ENCODE results near the gene C3orf18.

Gene C3orf18

DNA sequence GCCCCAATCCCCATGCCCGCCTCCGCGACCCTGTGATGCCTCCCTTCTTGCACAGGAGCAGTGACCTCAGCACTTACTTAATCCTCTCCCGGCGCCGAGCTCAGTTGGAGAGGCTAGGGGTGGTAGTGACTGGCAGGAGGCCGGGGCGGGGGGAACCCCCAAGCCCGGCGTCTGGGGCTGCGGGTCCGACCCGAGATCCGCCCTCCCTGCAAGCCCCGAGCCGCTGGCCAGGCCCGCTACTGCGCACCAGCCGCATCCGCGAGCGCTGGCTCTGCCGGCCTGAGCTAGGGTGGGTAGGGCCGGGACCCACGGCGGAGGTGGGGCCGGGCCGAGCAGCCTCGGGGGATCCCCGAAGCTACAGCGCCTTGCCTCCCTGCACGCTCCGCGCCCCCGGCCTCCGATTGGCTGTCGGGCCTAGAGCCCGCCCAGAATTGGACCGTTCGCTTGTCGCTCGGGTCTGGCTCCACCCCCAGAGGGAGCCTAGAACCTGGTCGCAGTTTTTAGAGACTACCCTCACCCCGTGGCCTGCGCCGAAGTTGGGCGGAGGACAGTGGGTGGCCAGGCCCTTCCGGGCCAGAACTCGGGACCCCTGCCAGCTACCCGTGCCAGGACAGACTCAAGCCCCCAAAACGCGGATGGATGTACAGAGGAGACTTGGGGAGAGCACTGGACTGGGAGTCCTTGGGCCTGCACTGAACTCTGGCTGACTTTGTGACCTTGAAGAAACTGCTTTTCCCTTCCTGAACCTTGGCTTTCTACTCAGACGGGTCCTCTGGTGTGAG lies at the start of gene C3orf18:
Gene C3orf18, minus strand, starts transcription at position 362 of the 782 bp plus-strand sequence. CDS start 2,048 bp downstream, outside the sequence.
- peak; percentile 87 for DNase-seq

- DNase-seq: peak; percentile 97
Observed at GRCh38 chr3:50616770-50617095, 49.2 kb upstream of the C3orf18 start.

DNA sequence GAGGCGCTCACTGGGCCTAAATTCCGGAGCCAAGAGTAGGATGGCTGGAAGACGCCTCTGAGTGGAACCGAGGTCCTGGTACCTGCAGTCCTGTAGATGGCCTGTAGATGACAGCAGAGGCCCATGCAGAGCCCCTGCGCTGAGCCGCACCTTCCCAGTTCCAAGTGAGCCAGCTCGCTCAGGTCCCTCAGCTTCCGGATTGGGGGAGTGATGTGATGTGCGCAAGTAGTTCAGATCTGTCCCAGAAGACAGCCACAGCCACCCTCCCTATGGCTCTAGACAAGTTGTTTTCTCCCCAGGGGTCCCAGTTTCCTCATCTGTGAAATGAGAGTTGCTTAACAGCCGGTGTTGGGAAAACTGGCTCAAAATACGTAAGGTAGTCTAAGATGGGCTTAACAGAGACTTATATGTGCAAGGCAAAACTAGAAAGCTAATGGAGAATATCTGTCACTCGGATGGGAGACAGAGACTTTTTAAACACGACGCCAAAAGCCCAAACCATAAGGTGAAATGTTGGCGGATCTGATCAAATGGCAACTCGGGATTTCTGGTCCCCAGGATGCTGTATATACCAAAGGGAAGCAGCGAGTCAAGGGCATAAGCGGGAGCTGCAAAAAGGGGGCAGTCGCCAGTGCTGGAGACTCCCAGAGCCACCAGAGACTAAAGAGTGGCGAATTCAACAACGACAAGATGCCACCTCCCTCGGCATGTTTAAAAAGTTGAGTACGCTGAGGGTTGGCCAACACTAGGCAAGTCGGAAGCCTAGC lies 48.6 kb upstream of the C3orf18 start:
- peak; percentile 94 for DNase-seq

GRCh38 chr3:50615190-50615589 lies 47.6 kb upstream of the C3orf18 start:
- DNase-seq: no peak

- DNase-seq: no peak
Observed at GRCh38 chr3:50612970-50613846, 45.7 kb upstream of the C3orf18 start.

DNA sequence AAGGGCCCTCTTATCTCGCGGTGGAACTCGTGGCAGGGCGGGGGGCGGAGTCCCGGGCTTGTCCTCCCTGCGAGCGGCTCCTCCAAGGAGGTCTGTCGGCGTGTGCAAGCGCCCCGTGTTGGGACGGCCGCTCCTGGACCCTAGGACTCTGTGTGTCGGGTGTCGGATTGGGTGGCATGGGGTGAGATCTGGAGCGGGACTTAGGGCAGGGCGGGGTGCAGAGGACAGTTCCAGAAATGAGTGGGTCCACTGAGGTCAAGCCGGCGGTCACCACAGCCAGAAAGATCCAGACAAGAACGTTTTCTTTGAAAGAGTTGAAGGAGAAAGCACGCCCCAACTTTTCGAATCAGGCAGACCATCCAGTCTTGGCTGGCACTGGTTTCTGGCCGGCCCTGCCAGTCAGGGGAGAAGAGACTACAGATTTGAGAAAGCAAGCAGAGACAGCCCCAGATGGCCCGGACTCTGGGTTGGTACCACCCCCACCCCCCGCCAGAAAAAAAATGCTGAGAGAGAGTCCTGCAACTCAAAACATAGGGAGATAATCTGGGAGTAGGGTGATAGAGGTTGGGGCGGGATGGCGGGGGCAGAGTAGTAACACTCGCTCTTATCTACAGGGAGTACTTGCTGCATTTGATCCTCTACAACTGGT lies 44.8 kb upstream of the C3orf18 start:
- no peak for DNase-seq

- peak; percentile 98 for DNase-seq
Observed at GRCh38 chr3:50611464-50612233, 44.1 kb upstream of the C3orf18 start, which contains the start of gene CISH. TSS of gene CISH (minus strand) at chr3:50611774. CDS start at chr3:50611650, 124 bp downstream.

- no peak for DNase-seq
Observed at GRCh38 chr3:50610992-50611463, 43.5 kb upstream of the C3orf18 start.

GRCh38 chr3:50610181-50610971 lies 42.8 kb upstream of the C3orf18 start:
- DNase-seq: no peak

DNA sequence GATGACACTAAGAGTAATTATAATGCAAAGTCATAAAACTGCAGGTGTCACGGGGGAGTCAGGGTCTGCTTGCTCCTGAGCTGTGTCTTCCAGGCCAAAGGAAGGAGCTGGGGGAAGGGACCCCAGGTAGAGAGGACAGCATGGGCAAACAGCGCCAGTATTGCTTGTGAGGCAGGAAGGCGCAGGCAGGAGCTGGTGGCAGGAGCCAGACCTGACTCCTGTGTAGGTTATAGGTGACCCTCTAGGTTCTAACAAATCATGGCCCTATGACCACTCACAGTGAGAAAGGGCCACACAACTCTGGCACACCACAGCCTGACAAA lies 42.2 kb upstream of the C3orf18 start:
- no peak for DNase-seq

DNA sequence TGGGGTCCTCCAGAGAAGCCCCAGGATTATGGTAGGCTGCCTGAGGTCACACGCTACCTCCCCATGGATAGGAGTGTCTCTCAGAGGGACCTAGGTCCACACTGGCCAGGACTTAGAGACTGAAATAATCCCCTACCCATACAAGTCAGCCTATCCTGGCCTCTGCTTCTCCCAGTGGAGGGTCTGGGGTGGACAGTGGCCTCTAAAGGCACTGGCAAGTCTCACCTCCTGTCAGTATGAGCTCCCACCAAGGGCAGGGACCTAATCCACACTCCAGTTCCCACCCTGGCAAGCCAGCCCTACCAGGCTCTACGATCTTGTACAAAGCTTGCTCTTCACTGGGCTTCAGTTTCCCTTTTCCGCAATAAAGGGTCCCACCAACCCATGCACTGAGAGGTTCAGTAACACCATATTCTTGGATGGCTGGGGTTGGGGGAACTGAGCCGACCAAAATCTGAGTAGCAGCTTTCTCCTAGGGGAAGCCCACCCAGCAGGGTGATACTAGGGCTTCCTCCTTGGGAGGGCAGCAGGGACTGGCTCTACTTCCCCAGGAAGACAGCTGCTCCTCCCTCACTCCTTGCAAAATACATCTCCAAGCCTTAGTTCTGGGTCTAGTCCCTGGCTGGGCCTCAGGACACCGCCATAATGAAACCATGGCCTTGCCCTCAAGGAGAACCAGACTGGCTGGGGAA lies 41.7 kb upstream of the C3orf18 start:
- no peak for DNase-seq

DNA sequence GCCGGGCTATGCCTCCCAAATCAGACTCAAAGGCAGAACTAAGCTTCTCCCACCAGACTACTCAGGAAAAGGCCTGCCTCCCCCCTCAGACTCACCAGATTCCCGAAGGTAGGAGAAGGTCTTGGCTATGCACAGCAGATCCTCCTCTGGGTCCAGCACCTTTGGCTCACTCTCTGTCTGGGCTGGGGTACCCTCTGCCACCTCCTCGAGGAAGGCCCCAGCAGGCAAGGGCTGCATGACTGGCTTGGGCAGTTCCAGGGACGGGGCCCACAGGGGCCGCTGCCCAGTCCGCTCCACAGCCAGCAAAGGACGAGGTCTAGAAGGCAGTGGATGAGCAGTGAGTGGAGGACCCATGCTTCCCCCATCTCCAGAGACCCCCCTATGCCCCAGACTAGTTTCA lies 40.7 kb upstream of the C3orf18 start:
- DNase-seq: no peak

GRCh38 chr3:50607271-50608091 lies 39.9 kb upstream of the C3orf18 start:
- no peak for DNase-seq

DNA sequence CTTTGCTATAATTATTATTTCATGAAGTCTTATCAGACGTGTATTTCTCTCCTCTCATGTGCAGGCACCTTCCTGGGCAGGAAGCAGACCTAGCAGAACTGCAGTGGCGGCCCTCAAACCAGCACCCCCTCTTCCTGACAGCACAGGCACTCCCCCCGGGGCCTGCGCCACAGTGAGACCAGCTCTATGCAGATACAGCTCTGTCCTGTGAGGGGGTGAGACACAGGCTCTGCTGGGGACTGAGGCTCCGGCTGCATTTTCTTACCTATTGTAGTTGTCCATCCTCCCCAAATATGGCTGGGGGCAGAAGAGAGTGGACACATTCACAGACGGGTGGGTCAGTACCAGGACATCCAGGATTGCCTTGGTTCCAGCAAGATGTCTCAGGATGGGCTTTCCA lies 39.0 kb upstream of the C3orf18 start:
- no peak for DNase-seq

GRCh38 chr3:50605901-50606326 lies 38.4 kb upstream of the C3orf18 start:
- DNase-seq: no peak

DNA sequence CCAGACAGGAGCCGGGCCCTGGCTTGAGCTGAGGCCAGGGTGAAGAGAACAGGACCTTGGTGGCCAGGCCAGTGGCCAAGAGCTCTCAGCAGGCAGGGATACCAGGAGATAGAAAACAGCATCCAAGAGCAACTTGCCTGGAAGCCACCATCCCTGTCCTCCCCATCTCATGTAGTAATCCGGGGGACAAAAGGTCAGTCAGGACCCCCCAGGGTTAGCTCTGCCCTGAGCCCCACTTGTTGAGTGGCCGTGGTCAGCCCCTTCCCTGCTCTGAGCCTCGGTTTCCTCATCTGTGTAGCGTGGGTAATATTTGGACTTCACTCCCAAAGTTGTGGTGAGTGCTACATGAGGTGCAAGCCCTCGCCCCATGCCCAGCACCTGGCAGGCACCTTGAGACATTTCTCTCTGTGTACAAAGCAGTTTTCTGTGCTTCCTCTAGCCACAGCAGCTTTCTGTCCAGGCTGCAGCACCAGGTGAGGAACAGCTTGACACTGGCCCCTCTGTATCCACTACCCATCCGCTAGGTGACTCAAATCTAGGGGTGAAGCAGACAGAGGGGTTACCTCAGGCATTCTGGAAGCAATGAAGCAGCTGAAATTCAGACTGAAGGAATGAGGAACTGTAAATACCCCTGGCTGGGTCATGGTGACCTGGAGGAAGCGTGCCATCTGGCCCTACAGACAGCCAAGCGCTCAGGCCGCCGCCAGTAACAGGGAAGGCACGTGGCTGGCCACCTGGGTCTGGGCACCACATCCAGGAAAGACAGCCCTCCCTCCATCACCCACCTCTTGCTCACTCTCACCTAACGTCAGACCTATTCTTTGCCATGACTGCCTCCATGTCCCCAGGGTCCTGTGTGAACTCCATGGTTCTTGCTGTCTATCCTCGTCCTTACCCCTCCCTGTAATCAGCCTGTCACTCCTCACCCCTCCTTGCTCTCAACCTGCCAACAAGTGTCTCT lies 37.4 kb upstream of the C3orf18 start:
- no peak for DNase-seq

GRCh38 chr3:50604110-50604621 lies 36.6 kb upstream of the C3orf18 start:
- DNase-seq: no peak
